ENCODE measurements around the gene NHLH2.

Gene NHLH2

GRCh38 chr1:115805597-115805996 is 35.3 kb downstream of the NHLH2 start:
- DNase-seq (ENCODE audit: extremely low read depth in 1 of 2, low read depth in 1 of 2), result no peak

GRCh38 chr1:115802416-115802815 is 38.5 kb downstream of the NHLH2 start:
- no peak for DNase-seq (ENCODE audit: extremely low read depth in 1 of 2, low read depth in 1 of 2)

- no peak for DNase-seq (ENCODE audit: extremely low read depth in 1 of 2, low read depth in 1 of 2)
Observed at GRCh38 chr1:115797486-115797885, 43.4 kb downstream of the NHLH2 start.

- DNase-seq (ENCODE audit: extremely low read depth in 1 of 2, low read depth in 1 of 2), result no peak
Observed at GRCh38 chr1:115796897-115797296, 44.0 kb downstream of the NHLH2 start.

GRCh38 chr1:115796036-115796435 is 44.9 kb downstream of the NHLH2 start:
- no peak for DNase-seq (ENCODE audit: extremely low read depth in 1 of 2, low read depth in 1 of 2)

- DNase-seq (ENCODE audit: extremely low read depth in 1 of 2, low read depth in 1 of 2), result no peak
Observed at GRCh38 chr1:115794976-115795639, 45.8 kb downstream of the NHLH2 start.

GRCh38 chr1:115793162-115793561 is 47.8 kb downstream of the NHLH2 start:
- DNase-seq (ENCODE audit: extremely low read depth in 1 of 2, low read depth in 1 of 2), result no peak

GRCh38 chr1:115791816-115792215 is 49.1 kb downstream of the NHLH2 start:
- no peak for DNase-seq (ENCODE audit: extremely low read depth in 1 of 2, low read depth in 1 of 2)

- no peak for DNase-seq (ENCODE audit: extremely low read depth in 1 of 2, low read depth in 1 of 2)
Observed at GRCh38 chr1:115790846-115791245, 50.1 kb downstream of the NHLH2 start.

GRCh38 chr1:115790356-115790755 is 50.6 kb downstream of the NHLH2 start:
- DNase-seq (ENCODE audit: extremely low read depth in 1 of 2, low read depth in 1 of 2), result no peak

Data from activated CD8-positive, alpha-beta memory T cell treated with anti-CD3 and anti-CD28 coated beads for 1 hour (primary cell).